ENCODE data around the gene MAP3K1.
"Not testable (repeated sequence)": the region's sequence is repeated elsewhere in the genome, so short reads cannot be mapped to it uniquely, and the experiment has no call there.

The MAP3K1 gene

DNA sequence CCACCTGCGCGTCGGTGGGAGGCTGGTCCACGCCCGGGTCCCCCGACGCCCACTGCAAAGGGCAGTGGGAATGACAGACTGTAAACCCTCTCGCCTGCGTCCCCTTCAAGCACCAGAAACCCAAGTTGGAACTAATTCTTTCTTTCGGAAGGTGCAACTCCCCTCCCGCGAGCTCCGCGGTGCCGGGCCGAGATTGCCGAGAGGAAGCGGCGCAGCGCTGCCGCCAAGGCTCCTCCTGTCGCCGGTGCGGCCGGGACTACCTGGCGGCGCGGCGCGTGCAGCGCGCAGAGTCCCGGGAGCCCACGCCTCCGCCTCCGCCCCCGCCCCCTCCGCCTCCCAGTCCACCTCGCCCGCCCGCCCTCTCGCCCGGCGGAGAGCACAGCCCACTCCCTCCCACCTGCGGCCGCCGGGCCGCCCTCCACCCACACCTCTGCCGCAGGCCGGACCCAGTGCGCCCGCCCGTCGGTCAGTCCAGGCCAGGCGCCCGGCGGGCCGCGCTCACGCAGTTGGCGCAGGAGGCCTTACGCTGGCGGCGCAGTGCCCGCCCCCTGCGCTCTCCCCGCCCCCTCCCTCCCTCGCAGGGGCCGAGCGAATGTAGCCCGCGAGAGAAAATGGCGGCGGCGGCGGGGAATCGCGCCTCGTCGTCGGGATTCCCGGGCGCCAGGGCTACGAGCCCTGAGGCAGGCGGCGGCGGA lies at the start of gene MAP3K1:
Gene MAP3K1 (plus strand): TSS at position 587 of the 695 bp plus-strand sequence. CDS start 25 bp downstream, at position 612.
- DNase-seq (ENCODE audit: low read depth, low spot score) = no peak

DNA sequence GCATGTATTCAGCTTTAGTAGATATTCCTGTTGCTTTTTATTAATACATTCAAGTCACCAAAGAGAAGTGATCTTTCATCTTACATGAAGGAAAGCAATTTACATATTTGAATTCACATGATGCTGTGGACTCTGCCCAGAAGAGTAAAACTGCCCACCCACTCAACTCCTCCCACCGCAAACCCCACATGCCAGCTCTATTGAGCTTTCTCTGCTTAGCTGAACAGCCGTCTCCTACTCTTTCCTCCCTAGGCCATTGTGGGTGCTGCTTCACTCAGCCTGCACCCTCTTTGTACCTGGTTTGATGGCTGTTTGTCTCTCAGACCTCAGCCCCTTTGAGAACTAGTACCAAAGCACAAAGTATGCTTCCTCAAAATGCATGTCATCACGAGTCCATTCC lies 48.4 kb upstream of the MAP3K1 start:
- no peak for DNase-seq (ENCODE audit: low read depth, low spot score)

DNA sequence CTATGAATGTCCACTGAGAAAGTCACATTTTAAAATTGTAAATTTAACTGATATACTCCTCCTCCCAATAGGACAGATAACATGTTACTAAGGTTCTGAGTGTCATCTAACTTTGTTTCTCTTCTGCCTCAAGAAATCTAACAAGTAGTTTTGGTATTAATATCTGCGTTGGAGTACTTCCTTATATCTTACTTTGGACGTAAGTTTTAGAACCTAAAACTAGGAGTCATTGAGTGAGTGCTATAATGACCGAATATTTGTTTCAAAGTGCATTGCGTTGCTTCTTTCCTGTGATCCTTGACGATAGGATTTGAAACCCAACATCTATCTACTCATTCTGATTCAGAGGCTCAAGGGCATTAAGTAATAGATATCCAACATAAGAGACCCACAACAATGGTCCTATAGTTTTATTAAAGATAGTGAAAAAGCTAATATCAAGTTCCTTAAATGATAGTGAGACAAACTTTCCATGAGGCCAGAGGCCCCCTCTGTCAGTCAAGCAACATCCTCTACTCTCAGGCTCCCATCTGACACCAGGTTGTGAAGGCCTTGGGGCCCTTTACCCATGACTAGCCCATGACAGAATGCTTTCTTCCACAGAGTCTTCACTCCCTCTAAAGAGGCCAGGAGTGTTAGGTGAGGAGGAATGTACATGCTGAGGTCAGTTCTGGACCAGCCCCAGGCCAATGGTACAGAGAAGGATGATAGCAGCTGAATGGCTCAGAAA lies 45.3 kb upstream of the MAP3K1 start:
- no peak for DNase-seq (ENCODE audit: low read depth, low spot score)

DNA sequence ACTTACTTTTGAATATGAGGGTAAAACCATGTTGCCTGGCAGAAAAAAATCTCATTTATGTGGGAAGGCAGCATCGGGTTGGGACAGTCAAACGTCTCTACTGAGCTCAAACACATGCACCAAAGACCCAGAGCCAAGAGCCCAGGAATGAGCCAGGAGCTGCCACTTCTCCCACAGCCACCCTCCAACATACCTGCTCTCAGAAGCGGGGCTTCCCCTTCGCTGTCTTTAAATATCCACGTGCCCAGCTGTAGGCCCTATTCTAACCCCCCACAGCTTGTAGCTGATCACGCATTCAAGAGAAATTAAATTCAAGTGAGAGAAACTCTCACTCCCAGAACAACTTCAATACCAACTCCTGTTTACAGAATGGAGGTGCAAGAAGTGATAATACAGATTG lies 42.6 kb upstream of the MAP3K1 start:
- DNase-seq (ENCODE audit: low read depth, low spot score) = no peak

DNA sequence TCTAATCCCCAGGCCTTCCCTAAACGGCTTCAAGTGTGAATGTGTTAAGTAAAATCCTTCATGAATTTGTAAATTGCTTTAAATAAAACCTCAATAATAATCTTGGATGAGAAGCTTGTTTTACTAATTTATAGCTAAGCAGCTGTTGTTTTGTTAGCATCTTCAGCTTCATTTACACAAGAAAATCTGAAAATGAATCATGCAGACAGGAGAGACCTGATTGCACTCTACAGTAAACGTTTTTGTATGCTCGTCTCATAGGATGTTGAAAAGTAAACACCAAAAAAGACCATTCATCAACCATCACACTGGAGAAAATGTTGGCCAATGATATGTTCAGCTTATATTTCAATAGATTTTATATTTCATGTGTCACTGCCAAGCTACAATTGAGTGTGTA lies 40.4 kb upstream of the MAP3K1 start:
- DNase-seq (ENCODE audit: low read depth, low spot score) = no peak

DNA sequence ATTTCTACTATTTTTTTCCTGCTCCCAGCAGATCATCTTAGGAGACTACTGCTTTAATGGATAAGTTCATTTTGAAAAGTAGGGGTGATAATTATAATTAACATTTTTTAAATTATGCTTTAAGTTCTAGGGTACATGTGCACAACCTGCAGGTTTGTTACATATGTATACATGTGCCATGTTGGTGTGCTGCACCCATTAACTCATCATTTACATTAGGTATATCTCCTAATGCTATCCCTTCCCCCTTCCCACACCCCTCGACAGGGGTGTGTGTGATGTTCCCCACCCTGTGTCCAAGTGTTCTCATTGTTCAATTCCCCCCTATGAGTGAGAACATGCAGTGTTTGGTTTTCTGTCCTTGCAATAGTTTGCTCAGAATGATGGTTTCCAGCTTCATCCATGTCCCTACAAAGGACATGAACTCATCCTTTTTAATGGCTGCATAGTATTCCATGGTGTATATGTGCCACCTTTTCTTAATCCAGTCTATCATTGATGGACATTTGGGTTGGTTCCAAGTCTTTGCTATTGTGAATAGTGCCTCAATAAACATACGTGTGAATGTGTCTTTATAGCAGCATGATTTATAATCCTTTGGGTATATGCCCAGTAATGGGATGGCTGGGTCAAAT lies 39.0 kb upstream of the MAP3K1 start:
- DNase-seq (ENCODE audit: low read depth, low spot score) = not testable (repeated sequence)

DNA sequence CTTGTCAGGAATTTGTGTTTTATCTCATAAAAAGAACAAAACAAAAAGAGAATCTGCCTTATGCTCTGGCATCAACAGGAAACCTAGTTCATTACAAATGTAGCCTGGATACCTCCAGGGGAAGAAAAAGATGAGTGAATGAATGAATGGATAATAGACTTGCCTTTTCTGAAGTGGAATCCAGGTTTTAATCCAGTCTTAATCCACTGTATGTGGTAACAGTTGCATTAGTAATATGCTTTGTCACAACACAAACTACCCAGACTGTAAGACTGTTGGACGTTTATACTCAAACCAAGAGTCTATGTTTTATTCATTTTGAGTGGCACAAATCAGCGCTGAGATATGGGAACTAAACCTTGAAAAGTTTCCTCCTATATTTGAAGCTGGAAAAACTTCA lies 32.1 kb upstream of the MAP3K1 start:
- DNase-seq (ENCODE audit: low read depth, low spot score) = no peak

DNA sequence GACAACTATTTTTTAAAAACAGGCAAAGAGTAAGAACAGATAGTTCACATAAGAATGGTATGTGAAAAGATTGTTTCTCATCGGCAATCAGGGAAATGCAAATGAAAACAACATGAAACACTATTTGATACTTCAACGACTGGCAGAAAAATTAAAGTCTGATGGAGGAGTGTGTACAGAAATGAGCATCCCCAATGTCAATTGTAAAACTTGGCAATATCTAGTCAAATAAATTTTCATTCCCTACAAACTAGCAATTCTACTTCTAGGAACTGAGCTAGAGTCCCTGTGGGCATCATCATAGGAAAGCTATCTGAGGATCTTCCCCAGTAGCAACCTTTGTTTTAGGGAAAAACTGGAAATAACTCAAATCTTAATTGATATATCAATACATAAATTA lies 29.0 kb upstream of the MAP3K1 start:
- DNase-seq (ENCODE audit: low read depth, low spot score) = no peak

DNA sequence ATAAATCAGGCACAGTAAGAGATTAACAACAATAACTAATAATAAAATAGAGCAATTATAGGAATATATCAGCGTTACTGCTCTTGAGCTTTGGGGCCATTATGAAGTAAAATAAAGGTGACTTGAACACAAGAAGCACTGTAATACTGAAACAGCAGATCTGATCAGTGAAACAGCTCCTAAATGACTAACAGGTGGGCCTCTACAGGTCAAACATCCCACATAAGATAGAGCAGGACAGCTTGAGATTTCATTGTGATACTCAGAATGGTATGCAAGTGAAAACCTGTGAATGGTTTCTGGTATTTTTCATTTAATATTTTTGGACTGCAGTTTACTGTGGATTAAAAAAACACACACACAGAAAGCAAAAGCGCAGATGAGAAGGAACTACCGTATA lies 24.0 kb upstream of the MAP3K1 start:
- no peak for DNase-seq (ENCODE audit: low read depth, low spot score)

DNA sequence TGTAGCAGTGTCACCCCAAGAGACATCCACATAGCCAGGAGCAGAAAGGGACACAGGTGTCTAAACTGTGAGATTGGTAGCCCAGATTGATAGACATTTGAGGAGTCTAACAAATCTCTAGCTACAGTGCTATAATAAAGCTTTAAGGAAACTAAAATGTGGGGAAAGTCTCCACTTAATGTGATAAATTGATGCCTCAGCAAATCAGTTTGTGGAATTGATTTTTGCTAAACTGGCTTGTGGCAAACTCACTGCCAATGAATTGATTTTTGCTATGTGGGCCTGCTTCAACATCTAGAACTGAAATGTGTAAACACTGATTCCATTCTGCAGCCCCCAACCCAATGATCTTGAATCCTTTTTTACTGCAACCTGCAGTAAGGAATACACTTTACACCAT lies 16.8 kb upstream of the MAP3K1 start:
- no peak for DNase-seq (ENCODE audit: low read depth, low spot score)

DNA sequence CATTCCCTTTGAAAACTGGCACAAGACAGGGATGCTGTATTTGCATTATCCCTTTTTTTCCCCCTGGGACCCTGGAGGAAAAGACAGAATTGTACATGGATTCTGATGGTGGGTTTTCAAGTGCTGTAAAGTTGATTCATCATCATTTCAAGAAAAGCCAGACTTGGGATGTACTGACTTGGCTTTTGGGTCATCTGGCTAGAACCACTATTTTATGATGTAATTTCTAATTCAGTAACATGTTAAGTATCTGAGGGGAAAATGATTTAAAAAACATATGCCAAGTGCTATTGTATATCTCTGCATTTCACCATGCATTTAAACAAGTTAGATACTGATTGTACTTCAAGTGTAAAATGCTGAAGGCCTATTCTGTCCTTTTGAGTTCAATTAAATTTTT lies 15.2 kb upstream of the MAP3K1 start:
- DNase-seq (ENCODE audit: low read depth, low spot score) = no peak

DNA sequence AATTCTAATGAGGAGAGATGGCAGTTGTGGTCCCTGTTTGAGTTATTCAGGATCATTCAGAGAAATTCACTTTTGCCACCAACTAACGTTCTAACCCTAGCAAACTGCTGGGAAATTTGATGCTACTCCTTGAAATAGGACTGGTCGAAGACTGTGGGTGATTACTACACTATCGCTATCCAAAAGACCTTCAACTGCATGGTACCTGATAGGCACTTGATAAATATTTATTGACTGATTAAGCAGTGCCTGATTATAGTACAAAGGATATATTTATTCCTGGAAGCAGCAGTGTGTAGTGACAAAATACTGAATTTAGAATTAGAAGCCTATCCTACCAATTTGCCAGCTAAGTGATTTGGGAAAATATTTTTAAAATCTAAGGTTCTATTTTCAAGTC lies 14.1 kb upstream of the MAP3K1 start:
- DNase-seq (ENCODE audit: low read depth, low spot score) = no peak

DNA sequence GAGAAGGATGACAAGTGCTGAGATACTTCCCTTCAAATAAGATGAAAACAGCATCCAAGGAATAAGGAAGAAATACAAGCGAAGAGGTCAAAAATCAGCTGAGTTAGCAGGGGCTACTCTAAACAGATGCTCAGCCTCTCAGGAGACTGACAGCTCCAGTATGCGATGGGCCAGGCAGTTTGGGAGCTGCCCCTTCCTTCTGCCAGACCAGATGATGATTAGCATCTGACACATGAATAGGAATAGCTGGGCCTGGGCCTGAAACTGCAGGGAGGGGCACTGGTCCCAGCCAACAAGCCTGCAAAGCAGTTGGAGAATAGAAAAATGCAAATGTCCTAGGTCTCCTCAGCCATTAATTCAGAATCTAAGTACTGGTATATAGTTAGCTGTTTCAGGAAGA lies 13.1 kb upstream of the MAP3K1 start:
- DNase-seq (ENCODE audit: low read depth, low spot score) = no peak

DNA sequence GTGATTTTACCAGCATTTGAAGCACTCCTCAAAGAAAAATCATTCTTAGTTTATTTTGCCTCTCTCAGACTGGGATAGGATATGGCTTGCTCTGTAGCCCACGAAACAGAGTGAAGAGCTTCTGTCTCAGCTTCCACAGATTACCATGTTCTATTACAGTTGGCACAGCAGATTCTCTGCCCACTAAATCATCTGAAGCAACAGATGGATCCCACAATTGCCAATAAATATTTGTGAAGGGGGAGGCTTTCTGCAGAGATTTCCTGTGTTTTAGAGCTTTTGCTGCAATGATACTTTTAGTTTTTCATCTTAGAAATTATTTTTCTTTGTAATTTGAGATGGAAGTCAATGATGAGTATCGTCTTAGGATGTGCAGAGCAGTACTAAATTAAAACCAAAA lies 12.3 kb upstream of the MAP3K1 start:
- no peak for DNase-seq (ENCODE audit: low read depth, low spot score)

DNA sequence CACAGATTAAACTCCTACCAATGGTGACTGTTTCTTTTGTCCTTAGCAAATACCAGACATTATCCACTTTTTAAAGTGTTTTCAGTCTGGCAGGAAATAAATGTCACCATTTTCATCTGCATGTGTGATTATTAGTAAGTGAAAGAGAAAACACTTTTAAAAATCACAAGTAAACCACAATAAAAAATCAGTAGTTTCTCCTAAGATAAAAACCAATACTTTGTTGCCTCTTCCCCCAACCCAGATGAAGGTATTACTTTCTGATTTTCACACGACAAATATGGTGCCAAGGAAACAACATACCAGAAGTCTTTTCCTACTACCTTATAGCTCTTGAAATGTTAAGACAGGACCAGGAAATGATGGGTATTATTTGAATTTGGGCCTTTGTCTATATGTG lies 11.5 kb upstream of the MAP3K1 start:
- DNase-seq (ENCODE audit: low read depth, low spot score) = no peak

DNA sequence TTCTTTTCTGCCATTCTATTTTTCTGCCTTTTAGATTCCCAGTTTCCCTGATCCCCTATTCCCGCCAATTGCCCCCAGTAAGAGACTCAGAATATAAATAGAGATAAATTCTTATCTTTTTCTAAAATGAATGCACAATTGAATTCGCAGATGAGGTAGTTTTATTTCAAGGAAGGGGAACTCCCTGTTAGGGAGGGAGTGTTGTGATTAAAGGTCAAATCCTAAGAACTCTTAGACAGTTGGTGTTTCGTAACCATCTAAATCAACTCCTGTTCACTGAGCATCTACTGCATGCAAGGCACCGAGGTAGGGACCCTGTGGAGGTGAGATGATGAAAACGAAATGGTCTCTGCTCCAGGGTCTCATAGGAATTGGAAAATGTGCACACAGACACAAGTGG lies 7.7 kb upstream of the MAP3K1 start:
- DNase-seq (ENCODE audit: low read depth, low spot score) = no peak

DNA sequence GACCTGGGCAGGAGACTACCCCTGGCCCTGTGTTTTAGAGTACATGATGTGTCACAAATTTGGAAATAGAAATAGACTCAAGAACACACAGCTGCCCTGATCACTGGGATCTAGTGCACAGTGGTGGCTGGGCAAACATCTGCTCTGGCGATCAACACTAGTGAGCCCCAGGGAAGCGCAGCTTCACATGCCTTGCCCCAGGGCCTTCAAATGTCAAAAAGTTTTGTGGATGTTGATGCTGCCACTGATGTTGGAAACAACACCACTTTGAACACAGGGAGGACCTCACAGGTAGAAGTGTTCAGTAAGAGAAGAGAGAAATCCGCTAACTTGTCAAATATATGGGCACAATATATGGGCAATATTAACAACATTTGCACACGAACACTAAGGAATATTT lies 7.1 kb upstream of the MAP3K1 start:
- no peak for DNase-seq (ENCODE audit: low read depth, low spot score)

DNA sequence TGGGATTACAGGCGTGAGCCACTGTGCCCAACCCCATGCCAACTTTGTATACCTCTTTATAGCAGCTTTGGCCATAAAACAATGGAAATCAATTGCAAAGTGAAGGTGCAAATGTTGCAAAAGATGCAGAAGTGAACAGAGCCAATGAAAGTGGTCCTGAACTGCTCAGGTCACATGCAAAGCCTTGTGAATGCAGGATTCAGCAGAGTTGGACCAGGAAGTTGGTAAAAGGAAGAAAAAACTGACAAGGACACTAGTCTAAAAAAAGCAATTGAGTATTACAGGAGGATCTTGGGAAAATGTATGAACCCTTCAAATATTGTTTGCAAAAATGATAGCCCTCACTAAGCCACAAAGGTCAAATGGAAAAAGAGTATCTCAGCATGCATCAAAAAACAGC lies 4.5 kb upstream of the MAP3K1 start:
- no peak for DNase-seq (ENCODE audit: low read depth, low spot score)

DNA sequence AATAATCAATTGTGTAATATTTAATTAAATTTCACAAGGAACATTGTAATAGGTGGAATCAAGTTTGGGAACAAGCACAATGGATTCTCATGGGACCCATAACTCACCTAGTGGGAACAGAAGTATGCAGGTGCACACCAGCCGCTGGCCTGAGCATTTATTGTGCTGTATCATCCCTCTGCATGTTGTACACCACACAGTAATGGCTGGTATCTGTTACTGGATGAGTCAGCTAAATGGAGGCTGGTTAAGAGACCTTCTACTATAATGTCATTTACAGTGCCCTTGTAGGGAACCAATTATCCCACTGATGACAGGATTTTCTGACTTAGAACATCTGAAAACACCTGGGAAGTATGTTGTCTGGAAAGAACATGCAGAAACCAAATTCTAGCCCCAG lies 3.2 kb upstream of the MAP3K1 start:
- DNase-seq (ENCODE audit: low read depth, low spot score) = no peak

DNA sequence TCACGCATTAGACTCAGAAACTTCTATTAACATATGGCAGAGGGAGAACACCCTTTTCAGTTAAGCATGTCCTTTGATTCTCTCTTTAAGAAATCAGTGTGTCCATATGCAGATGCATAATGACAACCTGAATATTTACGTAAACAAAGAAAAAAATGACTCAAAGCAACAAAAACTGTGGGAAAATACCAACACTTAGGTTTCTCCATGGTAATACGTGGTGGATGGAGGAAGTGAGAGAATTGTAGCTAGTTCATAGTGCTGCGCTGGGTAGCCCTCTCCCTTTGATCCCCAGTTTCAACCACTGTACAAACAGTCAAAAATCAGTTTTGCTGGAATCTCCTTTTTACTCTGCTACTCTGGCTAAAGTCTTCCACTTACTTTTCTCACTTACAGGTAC lies 2.0 kb upstream of the MAP3K1 start:
- DNase-seq (ENCODE audit: low read depth, low spot score) = no peak

DNA sequence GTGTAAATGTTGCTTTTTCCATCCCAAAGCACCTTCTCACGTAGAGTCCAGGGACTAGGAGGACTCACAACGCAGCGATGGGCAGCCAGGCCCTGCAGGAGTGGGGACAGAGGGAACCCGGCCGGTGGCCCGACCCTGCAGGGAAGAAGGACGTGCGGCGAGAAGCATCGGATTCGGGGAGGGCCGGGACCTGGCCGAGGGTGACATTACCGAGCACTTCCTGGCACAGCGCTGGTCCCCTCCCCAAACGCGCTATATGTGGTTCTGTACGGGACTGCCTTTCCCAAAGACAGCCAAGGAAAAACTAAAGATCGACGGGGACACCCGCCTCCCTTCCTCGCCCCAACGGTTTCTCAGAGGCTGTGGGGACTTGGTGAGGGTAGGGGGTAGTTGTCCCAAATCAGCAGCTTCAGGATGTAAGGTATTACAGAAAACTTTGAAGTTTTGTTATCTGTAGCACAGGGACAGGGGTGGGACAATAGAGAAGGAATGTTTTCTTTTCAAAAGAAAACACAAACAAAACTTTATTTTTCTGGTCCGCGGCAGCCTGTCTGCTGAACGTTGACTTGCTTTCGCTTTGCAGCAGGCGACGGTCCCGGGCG lies 887 bp upstream of the MAP3K1 start:
- DNase-seq (ENCODE audit: low read depth, low spot score) = no peak

DNA sequence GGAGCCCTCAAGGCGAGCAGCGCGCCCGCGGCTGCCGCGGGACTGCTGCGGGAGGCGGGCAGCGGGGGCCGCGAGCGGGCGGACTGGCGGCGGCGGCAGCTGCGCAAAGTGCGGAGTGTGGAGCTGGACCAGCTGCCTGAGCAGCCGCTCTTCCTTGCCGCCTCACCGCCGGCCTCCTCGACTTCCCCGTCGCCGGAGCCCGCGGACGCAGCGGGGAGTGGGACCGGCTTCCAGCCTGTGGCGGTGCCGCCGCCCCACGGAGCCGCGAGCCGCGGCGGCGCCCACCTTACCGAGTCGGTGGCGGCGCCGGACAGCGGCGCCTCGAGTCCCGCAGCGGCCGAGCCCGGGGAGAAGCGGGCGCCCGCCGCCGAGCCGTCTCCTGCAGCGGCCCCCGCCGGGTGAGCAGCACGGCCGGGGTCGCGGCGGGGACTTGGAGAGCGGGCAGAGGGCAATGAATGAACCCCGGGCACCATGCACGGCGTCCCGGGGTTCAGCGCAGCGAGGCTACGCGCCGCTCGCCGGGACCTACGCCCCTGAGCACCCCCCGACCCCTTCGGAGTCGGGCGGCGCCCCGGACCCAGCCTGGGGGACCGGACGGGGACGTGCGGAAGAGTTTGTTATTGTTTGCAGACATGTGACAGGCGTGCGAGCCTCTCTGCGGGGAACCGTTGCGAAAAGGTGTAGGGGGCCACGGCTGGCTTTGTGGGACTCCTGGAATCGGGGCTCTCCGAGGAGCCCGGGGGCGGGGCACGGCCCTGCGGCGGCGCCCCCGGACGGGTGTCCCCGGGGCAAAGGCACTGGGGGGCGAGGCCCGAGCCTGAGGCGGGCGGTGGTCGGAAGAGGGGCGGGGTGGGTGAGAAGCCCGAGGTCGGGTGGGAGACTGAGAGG lies 553 bp downstream of the MAP3K1 start:
- no peak for DNase-seq (ENCODE audit: low read depth, low spot score)

Measured in iPS DF 19.7 (cell line).